Brain pericyte (primary cell): Measurements from ENCODE around the gene PLBD2.

Experiments
- DNase-seq: peaks from one replicate; pipeline ENCODE4 v3.0.0-alpha.2; 2012; ENCODE audit warnings: low read depth, low spot score

Gene PLBD2

DNA sequence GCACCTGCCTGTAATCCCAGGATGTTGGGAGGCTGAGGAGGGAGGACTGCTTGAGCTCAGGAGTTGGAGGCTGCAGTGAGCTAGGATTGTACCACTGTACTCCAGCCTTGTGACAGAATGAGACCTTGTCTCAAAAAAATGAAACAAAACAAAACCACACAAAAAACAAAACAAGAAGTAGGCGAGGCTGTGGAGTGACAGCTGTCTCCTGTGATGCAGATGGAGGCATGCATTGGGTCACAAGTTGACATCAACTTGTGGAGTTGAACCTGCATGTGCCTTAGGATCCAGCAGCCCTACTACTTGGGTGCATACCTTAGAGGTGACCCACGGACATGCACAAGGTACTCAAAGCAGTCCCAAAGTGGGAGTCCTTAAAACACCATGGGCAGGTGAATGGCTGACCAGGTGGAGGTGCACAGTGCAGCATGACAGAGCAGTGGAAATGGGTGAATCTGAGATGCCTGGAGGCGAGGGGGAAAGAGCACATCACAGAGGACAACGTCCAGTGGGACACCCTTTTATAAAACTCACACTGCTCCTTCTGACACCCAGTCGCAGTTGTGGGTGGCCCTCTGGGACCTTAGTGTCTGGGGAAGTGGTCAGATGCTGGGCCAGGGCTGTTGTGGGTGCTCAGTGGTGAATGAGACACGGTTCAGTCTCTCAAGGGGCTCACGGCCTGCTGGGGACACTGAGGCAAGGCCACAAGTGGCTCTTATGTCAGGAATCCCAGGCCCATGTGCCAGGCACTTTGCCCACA lies 12.7 kb downstream of the PLBD2 start:
- no peak for DNase-seq

GRCh38 chr12:113371808-113372207 lies 13.4 kb downstream of the PLBD2 start:
- DNase-seq: no peak

GRCh38 chr12:113372371-113372770 lies 14.0 kb downstream of the PLBD2 start:
- no peak for DNase-seq

GRCh38 chr12:113373440-113373839 lies 15.1 kb downstream of the PLBD2 start:
- DNase-seq: no peak

DNA sequence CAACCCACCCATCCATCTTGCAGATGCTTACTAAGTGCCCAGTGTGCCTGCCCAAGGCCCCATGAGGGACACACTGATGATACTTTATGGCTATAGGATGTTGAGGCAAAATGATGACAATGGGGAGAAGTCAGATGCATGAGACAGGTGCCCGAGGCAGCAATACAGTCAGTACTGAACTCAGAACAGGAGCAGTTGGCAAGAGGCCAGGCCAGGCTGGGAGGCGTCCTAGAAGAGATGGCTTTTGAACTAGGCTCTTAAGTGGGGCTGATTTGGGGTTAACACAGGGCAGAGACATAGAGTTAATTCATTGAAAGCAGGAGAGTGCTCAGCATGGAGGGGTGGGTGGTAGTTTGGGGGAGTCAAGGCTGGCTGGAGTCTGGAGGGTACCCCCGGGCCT lies 15.6 kb downstream of the PLBD2 start:
- DNase-seq: no peak

GRCh38 chr12:113374823-113375428 lies 16.5 kb downstream of the PLBD2 start:
- no peak for DNase-seq

- no peak for DNase-seq
These were observed 19.9 kb downstream of the PLBD2 start for GRCh38 chr12:113378291-113378690.

GRCh38 chr12:113381220-113381619 lies 22.8 kb downstream of the PLBD2 start:
- no peak for DNase-seq

DNA sequence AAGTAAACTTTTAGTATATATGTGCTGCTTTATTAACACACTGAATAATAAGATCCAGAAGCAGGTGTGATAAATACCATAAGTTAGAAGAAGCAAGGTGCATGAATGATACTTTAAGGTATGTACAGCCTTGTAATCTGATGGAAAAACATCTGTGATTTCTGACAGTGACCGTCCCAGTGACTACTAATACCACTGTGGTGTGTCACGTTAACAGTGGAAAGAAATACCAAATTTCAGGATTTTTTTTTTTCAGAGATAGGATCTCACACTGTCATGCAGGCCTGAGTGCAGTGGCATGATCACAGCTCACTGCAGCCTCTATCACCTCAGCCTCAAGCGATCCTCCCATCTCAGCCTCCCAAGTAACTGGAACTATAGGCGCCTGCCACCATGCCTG lies 23.8 kb downstream of the PLBD2 start:
- no peak for DNase-seq

- no peak for DNase-seq
These were observed 26.4 kb downstream of the PLBD2 start for GRCh38 chr12:113384778-113385177.

DNA sequence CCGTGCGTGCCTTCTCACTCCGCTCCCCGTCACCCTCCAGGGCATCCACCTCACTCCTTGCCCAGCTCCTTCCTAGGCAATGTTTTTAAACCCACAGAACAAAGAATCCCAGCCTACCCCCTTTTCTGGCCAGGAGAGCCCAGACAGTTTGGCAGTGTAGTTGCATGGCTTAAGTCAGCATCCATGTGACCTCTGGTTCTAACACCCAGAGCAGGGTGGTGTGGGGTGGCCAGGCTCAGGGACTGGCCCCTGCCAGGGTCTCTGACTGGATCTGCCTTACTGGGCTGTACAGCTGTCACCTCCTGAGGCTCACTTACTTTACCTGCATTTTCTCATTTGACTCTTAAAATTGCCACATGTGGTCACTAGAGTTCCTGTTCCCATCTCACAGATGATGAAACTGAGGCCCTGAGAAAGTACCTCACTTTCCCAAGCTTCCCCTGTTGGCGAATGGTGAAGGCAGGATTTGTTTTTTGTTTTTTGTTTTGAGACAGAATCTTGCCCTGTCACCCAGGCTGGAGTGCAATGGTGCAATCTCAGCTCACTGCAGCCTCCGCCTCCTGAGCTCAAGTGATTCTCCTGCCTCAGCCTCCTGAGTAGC lies 27.0 kb downstream of the PLBD2 start:
- DNase-seq: no peak

DNA sequence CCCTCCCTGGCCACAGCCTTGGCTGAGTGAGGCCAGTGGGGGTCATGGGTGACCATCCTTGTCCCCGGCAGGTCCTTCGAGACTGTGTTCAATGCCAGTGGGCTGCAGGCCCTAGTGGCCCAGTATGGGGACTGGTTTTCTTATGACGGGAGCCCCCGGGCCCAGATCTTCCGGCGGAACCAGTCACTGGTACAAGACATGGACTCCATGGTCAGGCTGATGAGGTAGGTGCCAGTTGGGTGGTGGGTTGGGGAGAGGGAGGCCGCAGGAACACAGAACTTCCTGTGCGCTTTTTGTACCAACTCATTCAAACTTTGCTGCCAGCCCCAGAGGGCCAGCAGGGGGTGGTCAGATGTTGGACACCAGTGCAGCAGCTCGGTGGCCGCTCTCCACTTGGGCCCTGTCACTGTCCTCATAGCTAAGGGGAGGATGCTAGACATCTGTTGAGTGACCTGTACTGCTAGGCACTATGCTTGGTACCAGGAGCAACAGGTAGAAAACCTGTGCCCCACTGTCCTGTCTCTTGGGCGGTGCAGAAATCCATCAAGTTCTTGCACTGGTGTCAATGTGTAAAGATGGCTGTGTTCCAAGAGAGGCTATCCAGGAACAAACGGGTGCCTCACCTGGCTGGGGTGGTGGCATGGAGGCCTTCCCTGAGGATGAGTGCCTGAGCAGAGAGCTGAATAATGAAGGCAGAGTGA lies 28.6 kb downstream of the PLBD2 start:
- no peak for DNase-seq

DNA sequence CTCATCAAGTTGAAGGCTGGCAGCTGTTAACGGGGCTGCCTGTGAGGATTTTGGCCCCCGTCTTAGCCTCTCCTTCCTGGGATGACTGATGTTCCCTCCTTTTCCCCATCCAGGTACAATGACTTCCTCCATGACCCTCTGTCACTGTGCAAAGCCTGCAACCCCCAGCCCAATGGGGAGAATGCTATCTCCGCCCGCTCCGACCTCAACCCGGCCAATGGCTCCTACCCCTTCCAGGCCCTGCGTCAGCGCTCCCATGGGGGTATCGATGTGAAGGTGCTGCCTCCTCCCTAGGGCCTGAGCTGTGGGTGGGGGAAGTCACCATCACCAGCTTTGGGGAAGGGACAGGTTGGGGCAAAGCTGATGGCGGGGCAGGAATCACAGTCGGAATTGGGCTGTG lies 29.2 kb downstream of the PLBD2 start:
- no peak for DNase-seq

DNA sequence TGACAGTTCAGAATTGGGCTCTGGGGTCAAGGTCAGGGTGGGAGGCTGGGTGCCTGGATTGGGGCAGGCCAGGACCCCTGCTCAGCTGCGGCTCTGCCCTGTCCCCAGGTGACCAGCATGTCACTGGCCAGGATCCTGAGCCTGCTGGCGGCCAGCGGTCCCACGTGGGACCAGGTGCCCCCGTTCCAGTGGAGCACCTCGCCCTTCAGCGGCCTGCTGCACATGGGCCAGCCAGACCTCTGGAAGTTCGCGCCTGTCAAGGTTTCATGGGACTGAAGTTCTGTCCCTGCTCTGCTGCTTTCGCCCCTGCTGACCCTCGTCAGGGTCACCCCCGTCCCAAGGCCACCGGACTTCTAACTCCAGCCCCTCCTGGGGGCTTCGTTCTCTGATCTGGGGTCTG lies 30.0 kb downstream of the PLBD2 start:
- DNase-seq: no peak

GRCh38 chr12:113390064-113391043 lies 32.0 kb downstream of the PLBD2 start:
- no peak for DNase-seq

DNA sequence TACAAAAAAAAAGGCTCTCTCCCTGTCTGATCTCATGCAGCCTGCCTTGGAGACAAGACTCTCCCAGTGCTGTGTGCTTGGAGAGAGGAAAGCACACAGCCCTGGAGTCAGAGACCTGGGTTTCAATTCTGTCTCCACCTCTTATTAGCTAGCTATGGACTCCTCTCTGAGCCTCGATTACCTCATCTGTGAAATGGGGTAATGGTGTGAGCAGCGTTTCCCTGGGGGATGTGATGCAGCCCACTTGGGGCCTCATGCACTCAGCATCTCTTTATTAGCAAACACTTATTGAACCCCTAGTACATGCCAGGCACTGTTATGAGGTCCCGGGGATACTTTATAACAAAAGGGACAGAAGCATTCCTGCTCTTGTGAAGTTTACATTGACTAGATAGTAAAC lies 32.8 kb downstream of the PLBD2 start:
- no peak for DNase-seq

DNA sequence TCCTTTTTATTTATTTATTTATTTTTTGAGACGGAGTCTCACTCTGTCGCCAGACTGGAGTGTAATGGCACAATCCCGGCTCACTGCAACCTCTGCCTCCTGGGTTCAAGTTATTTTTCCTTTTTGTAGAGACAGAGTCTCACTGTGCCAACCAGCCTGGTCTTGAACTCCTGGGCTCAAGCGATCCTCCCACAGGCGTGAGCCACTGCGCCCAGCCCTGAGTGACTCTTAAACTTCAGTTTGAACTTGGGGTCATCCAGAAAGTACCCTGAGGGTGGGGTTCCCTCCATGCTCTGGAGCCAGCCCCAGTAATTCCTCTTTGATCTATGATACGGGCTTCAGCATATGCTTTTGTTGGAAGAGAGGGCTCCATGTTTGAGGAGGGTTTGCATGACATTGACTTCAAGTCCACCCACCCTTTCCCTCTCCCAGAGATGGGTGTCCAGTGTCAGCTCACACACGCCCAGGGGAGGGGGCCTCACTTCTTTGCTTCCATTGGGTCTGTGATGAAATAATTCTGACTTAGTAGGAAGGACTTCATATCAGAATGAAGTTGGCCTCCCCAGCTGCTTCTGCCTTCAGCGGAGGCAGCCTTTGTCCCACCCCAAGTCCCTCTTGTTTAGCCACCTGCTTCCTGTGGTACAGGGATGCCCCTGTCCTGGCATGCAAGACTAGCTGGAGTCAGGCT lies 33.4 kb downstream of the PLBD2 start:
- no peak for DNase-seq

- DNase-seq: no peak
These were observed 34.1 kb downstream of the PLBD2 start for GRCh38 chr12:113392520-113392919.

DNA sequence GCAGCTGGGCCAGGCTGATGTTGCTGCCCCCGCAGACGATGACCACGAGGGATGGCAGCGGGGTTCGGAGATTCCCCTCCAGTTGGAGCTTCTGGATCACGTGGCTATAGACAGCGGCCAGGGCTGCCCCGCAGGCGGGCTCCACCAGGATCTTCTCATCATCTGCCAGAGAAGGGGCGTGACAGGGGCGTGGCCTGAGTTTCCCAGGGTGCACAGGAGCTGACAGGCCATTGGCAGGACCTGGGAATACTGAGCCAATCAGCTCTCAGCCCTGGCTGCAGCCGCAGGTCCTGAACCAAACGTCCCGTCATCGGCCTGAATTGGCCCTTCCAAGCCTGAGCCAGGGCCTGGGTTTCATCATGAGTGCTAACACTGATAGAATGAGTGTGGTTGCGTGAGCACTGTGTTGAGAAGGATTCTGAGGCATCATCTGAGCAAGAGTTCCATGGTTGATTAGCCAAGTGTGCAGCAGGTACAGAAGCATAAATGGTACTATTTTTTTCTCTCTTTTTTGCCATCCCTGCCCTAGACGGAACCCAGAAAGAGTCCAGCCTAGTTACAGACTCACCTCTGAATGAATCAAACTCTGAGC lies 34.7 kb downstream of the PLBD2 start:
- DNase-seq: no peak

DNA sequence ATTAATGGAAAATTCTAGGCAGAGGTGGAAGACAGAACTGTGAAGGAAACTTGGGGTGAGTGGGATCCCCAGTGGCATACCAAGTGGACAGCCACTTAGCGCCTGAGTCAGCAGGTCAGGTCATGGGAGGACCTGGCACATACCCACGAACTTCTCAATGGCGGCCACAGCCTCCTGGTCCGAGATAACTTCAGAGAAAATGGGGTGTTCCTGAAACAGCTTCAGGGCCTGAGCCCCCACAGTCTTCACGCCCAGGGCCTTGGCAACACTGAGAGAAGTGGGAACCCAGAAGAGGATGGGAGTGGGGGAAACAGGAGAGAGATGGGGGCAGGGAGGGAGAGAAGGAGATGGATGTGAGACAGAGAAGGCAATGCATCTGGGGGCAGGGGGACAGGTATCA lies 35.4 kb downstream of the PLBD2 start:
- no peak for DNase-seq
